ENCODE measurements around the gene ITGAV. TPM values are rescaled to one million over a fixed set of nuclear protein-coding genes. Genes with fewer than 3 reads are reported as not detected.

The ITGAV gene
- total and polyA plus RNA-seq, 2 of the 4 experiments (the other 2 are of a cell fraction): 45.8 to 181 TPM

DNA sequence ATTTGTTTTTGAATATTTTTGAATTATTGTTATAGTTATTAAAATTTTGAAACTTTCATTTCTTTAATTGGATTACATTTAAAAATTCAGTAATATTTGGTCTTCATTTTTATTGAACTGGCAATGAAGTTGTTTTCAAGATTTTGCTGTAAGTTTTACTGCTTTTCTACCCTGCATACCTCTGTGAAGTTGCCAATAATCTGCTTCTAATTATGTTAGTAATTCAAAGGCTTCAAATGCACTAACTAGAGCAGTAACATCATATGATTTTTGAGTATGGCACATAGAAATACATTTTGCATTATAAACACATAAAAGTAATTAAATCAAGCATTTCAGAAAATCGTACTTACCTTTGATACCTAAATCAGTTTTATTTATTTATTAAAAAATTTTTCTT, 63.7 kb downstream of the ITGAV start:
- no peak overlapping the region for H2BK5ac ChIP-seq (ENCODE audit: low read depth, low read length, poor library complexity, severe bottlenecking)
- H3K27me3 ChIP-seq (ENCODE audit: control insufficient read depth, insufficient read depth, low read length): no peaks in the 10 kb centered on the region
- H3K9me1 ChIP-seq (ENCODE audit: insufficient read depth, low read length): no peaks in the 10 kb centered on the region
- H3K27ac ChIP-seq (ENCODE audit: insufficient read depth, low read length): no peak overlapping the region
- no peak overlapping the region for H3K4me2 ChIP-seq (ENCODE audit: low read depth, low read length)
- H3K9ac ChIP-seq (ENCODE audit: low read depth, low read length): no peak overlapping the region
- H4K20me1 ChIP-seq (ENCODE audit: insufficient read depth, low read length): no peaks in the 10 kb centered on the region
- no peak overlapping the region for H2BK20ac ChIP-seq (ENCODE audit: low read depth, low read length)
- H2AK5ac ChIP-seq (ENCODE audit: low read depth, low read length): no peak overlapping the region
- no peak overlapping the region for H4K91ac ChIP-seq (ENCODE audit: insufficient read depth, low read depth, low read length)
- H2BK15ac ChIP-seq (ENCODE audit: low read depth, low read length): no peak overlapping the region
- H3K23ac ChIP-seq (ENCODE audit: low read depth, low read length): no peak overlapping the region
- H2BK120ac ChIP-seq (ENCODE audit: low read depth, low read length): no peak overlapping the region
- no peak overlapping the region for H2AFZ ChIP-seq (replicated peaks; ENCODE audit: low read length, poor library complexity)
- TF ChIP-seq RAD21 (IDR thresholded peaks at IDR 0.05; ENCODE audit: low read length) (no peak), BHLHE40 (IDR thresholded peaks at IDR 0.05; ENCODE audit: low read depth, low read length) (no peak), CEBPB (IDR thresholded peaks at IDR 0.05; ENCODE audit: low read depth, low read length) (no peak), NFE2L2 (IDR thresholded peaks at IDR 0.05; ENCODE audit: low read depth, low read length) (no peak), RFX5 (IDR thresholded peaks at IDR 0.05; ENCODE audit: low read depth, low read length) (no peak), POLR2A (IDR thresholded peaks at IDR 0.05; ENCODE audit: low read depth, low read length) (no peak), SMC3 (IDR thresholded peaks at IDR 0.05; ENCODE audit: low read depth, low read length) (no peak), CTCF (conservative IDR thresholded peaks at IDR 0.05; ENCODE audit: low read depth, low read length) (no peak), CHD1 (IDR thresholded peaks at IDR 0.05; ENCODE audit: low read depth, low read length) (no peak), MAFK (IDR thresholded peaks at IDR 0.05; ENCODE audit: low read depth, low read length) (no peak), FOS (IDR thresholded peaks at IDR 0.05; ENCODE audit: low read depth, low read length) (no peak), RCOR1 (IDR thresholded peaks at IDR 0.05; ENCODE audit: insufficient replicate concordance, low read length) (no peak), USF2 (IDR thresholded peaks at IDR 0.05; ENCODE audit: low read depth, low read length) (no peak), MXI1 (IDR thresholded peaks at IDR 0.05; ENCODE audit: borderline replicate concordance, low read depth, low read length) (no peak), MAZ (IDR thresholded peaks at IDR 0.05; ENCODE audit: borderline replicate concordance, low read depth, low read length) (no peak)
- TF ChIP-seq, protein P1, sequence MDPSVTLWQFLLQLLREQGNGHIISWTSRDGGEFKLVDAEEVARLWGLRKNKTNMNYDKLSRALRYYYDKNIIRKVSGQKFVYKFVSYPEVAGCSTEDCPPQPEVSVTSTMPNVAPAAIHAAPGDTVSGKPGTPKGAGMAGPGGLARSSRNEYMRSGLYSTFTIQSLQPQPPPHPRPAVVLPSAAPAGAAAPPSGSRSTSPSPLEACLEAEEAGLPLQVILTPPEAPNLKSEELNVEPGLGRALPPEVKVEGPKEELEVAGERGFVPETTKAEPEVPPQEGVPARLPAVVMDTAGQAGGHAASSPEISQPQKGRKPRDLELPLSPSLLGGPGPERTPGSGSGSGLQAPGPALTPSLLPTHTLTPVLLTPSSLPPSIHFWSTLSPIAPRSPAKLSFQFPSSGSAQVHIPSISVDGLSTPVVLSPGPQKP (IDR thresholded peaks at IDR 0.05; ENCODE audit: borderline replicate concordance, low read depth, low read length): no peak
- no peak overlapping the region for H4K8ac ChIP-seq (ENCODE audit: low read depth in 2 of 2, low read length in 2 of 2)
- H3K4me3 ChIP-seq (ENCODE audit: insufficient read depth, low read depth, low read length): no peak overlapping the region
- H4K5ac ChIP-seq (ENCODE audit: low read depth, low read length): no peak overlapping the region
- no CpG with 5 or more reads among the region's 1 CpG for WGBS, 2 experiments (ENCODE audit: extremely low coverage in 2 of 2, insufficient read length in 1 of 2)
- BruUV-seq (replicated peaks): no TSS peak
- no peaks in the 10 kb centered on the region for H3K9me3 ChIP-seq (ENCODE audit: control insufficient read depth, insufficient read depth, low read length)
- in situ Hi-C loops (cut with MboI; ENCODE audit: low sequenced_read_pairs): no loop called here
- H3K4me1 ChIP-seq (ENCODE audit: control insufficient read depth, insufficient read depth, low read length): no peaks in the 10 kb centered on the region
- dilution Hi-C loops (cut with HindIII; ENCODE audit: low sequenced_read_pairs, unreplicated experiment): no loop called here
- no peak overlapping the region for H3K4ac ChIP-seq (ENCODE audit: low read depth, low read length)
- CTCF ChIA-PET: no interaction called here
- H3K79me1 ChIP-seq (ENCODE audit: low read depth in 1 of 2, low read length in 2 of 2): no peaks in the 10 kb centered on the region
- intact Hi-C loops (cut with micrococcal nuclease): no loop called here
- H3K56ac ChIP-seq (ENCODE audit: extremely low read depth, insufficient read depth, low read length): no peak overlapping the region
- POLR2A ChIA-PET (ENCODE audit: unreplicated experiment): no interaction called here
- H2AK9ac ChIP-seq (replicated peaks; ENCODE audit: low read depth, low read length, poor library complexity): no peak overlapping the region
- H3K14ac ChIP-seq (replicated peaks; ENCODE audit: low read depth, low read length): no peak overlapping the region
- ATAC-seq (ENCODE audit: low read depth) (no peak), DNase-seq (no peak)
- peaks cover 19% of the 10 kb centered on the region for H3K36me3 ChIP-seq (ENCODE audit: control insufficient read depth, insufficient read depth, low read length)
- no peak overlapping the region for H3K18ac ChIP-seq (ENCODE audit: low read depth, low read length)
